Right atrium auricular region (tissue), 2 donors: Measurements from ENCODE around the gene SLC27A1. TPM values are rescaled to one million over a fixed set of nuclear protein-coding genes. Genes with fewer than 3 reads are reported as not detected.
"Not testable (repeated sequence)": the region's sequence is repeated elsewhere in the genome, so short reads cannot be mapped to it uniquely, and the experiment has no call there.

Source experiments
- DNase-seq: peaks from one replicate; pipeline ENCODE4 v3.0.0-alpha.2; 2019; ENCODE audit warnings: low spot score
- H3K27ac ChIP-seq, 2 donors: fragments of 200-600 bp; sonication (generic); 1 replicate in 1 of 2; 2 replicates in 1 of 2; pipeline ENCODE4 v1.5.1; 2016 to 2019
- H3K27me3 ChIP-seq, 2 donors: fragments of 200-600 bp; sonication (generic); one replicate each; pipeline versions ENCODE4 v1.5.1 to v1.6.0; 2017 to 2019
- H3K36me3 ChIP-seq: fragments of 200-600 bp; sonication (generic); one replicate; pipeline ENCODE4 v1.5.1; 2016
- H3K4me1 ChIP-seq, 2 donors: fragments of 200-600 bp; sonication (generic); one replicate each; pipeline versions ENCODE4 v1.5.1 to v1.6.0; 2017 to 2019
- H3K4me3 ChIP-seq, 2 donors: fragments of 200-600 bp; sonication (generic); 1 replicate in 1 of 2; 2 replicates in 1 of 2; pipeline ENCODE4 v1.5.1; 2017 to 2019; ENCODE audit warnings: mild to moderate bottlenecking in 1 of 2, moderate library complexity in 1 of 2
- H3K9me3 ChIP-seq, 2 donors: fragments of 200-600 bp; sonication (generic); one replicate each; pipeline ENCODE4 v1.5.1; 2019
- total RNA-seq, 2 donors: library from RNA; depleted of rRNA; stranded (reverse); fragments of >200 nt; gene quantifications; one replicate each; pipeline ENCODE4 v1.1.0, GENCODE V29; 2016
- TF ChIP-seq, protein P1 (sequence below), 2 donors: fragments of 200-600 bp; sonication (generic); IDR thresholded peaks; one replicate each; pipeline ENCODE4 v1.5.1; 2019; ENCODE audit warnings: antibody characterized with exemption in 2 of 2

The SLC27A1 gene
- total RNA-seq, 2 donors from 2014 or later: 31.2 to 65.6 TPM

DNA sequence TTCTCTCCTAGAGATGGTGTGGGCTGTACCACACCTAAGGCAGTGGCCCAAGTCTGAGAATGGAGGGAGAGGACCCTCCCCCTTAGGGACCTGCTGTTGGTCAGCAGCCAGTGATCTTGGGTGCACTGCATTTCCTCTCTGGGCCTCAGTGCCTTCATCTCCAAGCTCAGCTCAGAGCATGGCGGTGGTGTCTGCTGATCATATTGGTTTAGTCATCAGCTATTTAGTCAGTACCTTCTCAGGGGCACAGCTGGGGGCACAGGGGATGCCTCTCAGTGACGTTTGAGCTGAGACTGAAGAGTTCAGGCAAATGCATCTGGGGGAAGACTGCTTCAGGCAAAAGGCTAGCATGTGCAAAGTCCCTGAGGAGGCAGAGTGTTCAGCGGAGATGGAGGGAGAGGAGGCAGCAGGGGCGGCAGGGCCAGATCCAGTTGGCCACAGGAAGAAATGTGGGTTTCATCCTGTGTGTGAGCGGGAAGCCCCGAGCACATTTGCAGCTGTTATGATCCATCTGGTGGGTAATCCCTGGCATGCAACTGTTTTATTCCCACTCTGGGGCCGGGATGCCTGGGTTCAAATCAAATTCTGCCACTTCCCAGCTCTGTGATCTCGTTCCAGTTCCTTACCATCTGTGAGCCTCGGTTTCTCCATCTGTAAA, 25.4 kb downstream of the SLC27A1 start:
- TF ChIP-seq, protein P1, sequence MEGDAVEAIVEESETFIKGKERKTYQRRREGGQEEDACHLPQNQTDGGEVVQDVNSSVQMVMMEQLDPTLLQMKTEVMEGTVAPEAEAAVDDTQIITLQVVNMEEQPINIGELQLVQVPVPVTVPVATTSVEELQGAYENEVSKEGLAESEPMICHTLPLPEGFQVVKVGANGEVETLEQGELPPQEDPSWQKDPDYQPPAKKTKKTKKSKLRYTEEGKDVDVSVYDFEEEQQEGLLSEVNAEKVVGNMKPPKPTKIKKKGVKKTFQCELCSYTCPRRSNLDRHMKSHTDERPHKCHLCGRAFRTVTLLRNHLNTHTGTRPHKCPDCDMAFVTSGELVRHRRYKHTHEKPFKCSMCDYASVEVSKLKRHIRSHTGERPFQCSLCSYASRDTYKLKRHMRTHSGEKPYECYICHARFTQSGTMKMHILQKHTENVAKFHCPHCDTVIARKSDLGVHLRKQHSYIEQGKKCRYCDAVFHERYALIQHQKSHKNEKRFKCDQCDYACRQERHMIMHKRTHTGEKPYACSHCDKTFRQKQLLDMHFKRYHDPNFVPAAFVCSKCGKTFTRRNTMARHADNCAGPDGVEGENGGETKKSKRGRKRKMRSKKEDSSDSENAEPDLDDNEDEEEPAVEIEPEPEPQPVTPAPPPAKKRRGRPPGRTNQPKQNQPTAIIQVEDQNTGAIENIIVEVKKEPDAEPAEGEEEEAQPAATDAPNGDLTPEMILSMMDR (IDR thresholded peaks at IDR 0.05): no peak
- no peak for DNase-seq
- peaks cover 7% of the 10 kb centered on the region for H3K36me3 ChIP-seq
- no peak overlapping the region for H3K27ac ChIP-seq
- H3K4me1 ChIP-seq: peaks cover 0 to 34% of the 10 kb centered on the region in 2 donors
- no peaks in the 10 kb centered on the region for H3K27me3 ChIP-seq
- no peaks in the 10 kb centered on the region for H3K9me3 ChIP-seq
- no peak overlapping the region for H3K4me3 ChIP-seq

- peak; percentile 68 for DNase-seq
- TF ChIP-seq, protein P1 (IDR thresholded peaks at IDR 0.05): peak; percentile 74 to 90
- no peak overlapping the region for H3K27ac ChIP-seq
- H3K27me3 ChIP-seq: no peaks in the 10 kb centered on the region
- peaks cover 0 to 34% of the 10 kb centered on the region in 2 donors for H3K4me1 ChIP-seq
- H3K36me3 ChIP-seq: peaks cover 12% of the 10 kb centered on the region
- no peaks in the 10 kb centered on the region for H3K9me3 ChIP-seq
- no peak overlapping the region for H3K4me3 ChIP-seq
Observed at GRCh38 chr19:17496337-17496997, 26.1 kb downstream of the SLC27A1 start.

DNA sequence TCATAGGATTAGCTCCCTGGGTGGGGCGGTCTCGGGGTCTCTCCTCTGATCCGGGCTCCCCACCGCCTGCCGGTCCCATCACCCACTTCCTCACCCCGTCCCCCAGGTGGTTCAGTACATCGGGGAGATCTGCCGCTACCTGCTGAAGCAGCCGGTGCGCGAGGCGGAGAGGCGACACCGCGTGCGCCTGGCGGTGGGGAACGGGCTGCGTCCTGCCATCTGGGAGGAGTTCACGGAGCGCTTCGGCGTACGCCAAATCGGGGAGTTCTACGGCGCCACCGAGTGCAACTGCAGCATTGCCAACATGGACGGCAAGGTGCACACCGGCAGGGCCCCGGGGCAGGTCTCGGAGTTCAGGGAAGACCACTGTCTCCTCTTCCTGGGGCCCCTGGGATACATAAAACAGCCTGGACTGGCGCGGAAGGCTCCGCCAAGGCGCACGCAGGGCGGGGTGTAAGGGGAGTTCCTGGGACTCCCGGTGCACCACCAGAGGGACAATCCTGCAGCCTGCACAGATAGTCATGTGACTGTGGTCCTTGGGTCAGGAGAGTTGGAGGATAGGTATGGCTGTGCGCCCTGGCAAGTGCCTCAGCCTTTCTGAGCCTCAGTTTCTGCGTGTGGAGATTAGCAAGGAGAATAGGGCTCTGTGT, 26.9 kb downstream of the SLC27A1 start:
- Histone ChIP-seq H3K4me1 (peaks cover 0 to 34% of the 10 kb centered on the region in 2 donors), H3K27ac (no peak overlapping the region), H3K27me3 (no peaks in the 10 kb centered on the region), H3K4me3 (no peak overlapping the region), H3K36me3 (peaks cover 12% of the 10 kb centered on the region), H3K9me3 (no peaks in the 10 kb centered on the region)
- TF ChIP-seq, protein P1 (IDR thresholded peaks at IDR 0.05): no peak
- no peak for DNase-seq

GRCh38 chr19:17499025-17499424, 28.7 kb downstream of the SLC27A1 start:
- not testable (repeated sequence) for DNase-seq, H3K27me3 ChIP-seq, H3K9me3 ChIP-seq, H3K4me3 ChIP-seq
- peak overlapping the region; percentile 55 to 57 for H3K27ac ChIP-seq
- peaks cover 12% of the 10 kb centered on the region for H3K36me3 ChIP-seq
- H3K4me1 ChIP-seq: peaks cover 0 to 34% of the 10 kb centered on the region in 2 donors

- H3K4me1 ChIP-seq: peaks cover 0 to 34% of the 10 kb centered on the region in 2 donors
- H3K36me3 ChIP-seq: peaks cover 12% of the 10 kb centered on the region
- H3K27ac ChIP-seq: peak overlapping the region; percentile 55 to 57
- no peak overlapping the region for H3K4me3 ChIP-seq
- H3K9me3 ChIP-seq: no peaks in the 10 kb centered on the region
- DNase-seq: no peak
- TF ChIP-seq, protein P1 (IDR thresholded peaks at IDR 0.05): no peak
- no peaks in the 10 kb centered on the region for H3K27me3 ChIP-seq
Observed at GRCh38 chr19:17499648-17500446, 29.5 kb downstream of the SLC27A1 start.
